ENCODE data around the gene BTN1A1. TPM values are rescaled to one million over a fixed set of nuclear protein-coding genes. Genes with fewer than 3 reads are reported as not detected.
"Not testable (repeated sequence)": the region's sequence is repeated elsewhere in the genome, so short reads cannot be mapped to it uniquely, and the experiment has no call there.

BTN1A1 gene
- polyA plus RNA-seq, 3 donors, result 0.14 to 0.23 (median 0.17) TPM

- DNase-seq (ENCODE audit: extremely low read depth in 1 of 11, low read depth in 9 of 11, low spot score in 4 of 11), result no peak
Observed at GRCh38 chr6:26531897-26532296, 31.8 kb downstream of the BTN1A1 start.

DNA sequence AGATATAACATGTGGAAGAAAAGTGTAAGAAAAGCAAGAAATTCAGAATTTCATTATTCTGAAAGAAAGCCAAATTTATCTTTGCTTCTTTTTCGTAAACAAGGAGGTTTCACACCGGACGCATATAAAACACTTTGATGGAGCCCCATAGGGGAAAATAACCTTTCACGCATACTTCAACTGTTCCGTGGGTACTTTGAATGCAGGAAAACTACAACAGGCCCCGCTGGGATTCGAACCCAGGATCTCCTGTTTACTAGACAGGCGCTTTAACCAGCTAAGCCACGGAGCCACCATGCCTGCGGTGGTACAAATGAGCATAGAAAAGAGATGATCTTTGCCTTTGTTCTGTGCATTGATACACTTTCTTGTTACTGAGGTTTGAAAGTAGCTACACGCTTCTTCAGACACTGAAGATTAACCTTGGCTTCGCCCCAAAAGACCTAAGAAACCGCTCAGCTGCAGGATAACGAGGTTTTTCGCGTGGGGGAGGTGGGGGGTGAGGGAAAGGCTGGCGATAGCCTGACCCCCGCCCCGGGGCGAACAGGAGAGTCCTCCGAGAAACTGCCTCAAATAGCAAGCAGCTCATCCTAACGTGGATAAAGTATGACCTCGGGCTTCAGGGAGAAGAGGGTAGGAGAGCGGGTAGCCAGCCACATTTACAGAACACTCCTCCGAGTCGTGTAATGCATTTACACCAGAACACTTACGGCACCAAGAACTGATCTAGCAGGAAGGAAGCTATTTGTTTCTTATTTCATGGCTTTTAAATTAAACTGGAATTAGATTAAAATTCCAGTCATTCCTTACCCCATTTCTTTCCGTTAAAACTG is 32.8 kb downstream of the BTN1A1 start:
- peak in 9 of 11 donors; percentile 78 to 92 (median 88) for DNase-seq (ENCODE audit: extremely low read depth in 1 of 11, low read depth in 9 of 11, low spot score in 4 of 11)

GRCh38 chr6:26533532-26533931 is 33.4 kb downstream of the BTN1A1 start:
- DNase-seq (ENCODE audit: extremely low read depth in 1 of 11, low read depth in 9 of 11, low spot score in 4 of 11), result no peak

GRCh38 chr6:26534681-26535465 is 34.8 kb downstream of the BTN1A1 start:
- peak in 1 of 11 donors; percentile 38 for DNase-seq (ENCODE audit: extremely low read depth in 1 of 11, low read depth in 9 of 11, low spot score in 4 of 11)

DNA sequence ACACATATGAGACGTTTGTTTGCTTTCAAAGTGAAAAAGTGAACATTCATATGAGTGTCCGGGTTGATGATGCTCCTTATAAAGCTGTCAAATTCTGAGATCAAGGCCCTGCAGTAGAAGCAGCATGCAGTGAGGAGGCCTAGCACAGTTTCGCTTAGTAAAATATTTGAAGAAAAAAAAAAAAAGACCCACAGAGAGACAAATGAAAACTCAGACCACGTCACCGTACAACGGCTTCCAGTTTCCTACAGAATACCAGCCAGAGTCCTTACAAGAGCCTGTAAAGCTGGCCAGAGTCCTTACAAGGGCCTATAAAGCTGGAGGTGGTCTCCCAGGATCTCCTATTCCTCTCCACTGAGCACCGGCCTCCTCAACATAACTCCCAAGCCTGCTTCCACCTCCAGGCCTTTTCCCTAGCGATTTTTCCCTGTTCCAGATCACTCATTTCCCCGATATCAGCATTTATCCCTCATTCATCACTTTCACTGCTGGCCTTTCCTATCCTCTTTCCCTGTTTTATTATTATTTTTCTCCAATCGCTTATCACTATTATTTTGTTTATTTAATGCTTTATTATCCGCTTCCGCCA is 36.6 kb downstream of the BTN1A1 start:
- peak in 2 of 11 donors; percentile 46 to 51 for DNase-seq (ENCODE audit: extremely low read depth in 1 of 11, low read depth in 9 of 11, low spot score in 4 of 11)

DNA sequence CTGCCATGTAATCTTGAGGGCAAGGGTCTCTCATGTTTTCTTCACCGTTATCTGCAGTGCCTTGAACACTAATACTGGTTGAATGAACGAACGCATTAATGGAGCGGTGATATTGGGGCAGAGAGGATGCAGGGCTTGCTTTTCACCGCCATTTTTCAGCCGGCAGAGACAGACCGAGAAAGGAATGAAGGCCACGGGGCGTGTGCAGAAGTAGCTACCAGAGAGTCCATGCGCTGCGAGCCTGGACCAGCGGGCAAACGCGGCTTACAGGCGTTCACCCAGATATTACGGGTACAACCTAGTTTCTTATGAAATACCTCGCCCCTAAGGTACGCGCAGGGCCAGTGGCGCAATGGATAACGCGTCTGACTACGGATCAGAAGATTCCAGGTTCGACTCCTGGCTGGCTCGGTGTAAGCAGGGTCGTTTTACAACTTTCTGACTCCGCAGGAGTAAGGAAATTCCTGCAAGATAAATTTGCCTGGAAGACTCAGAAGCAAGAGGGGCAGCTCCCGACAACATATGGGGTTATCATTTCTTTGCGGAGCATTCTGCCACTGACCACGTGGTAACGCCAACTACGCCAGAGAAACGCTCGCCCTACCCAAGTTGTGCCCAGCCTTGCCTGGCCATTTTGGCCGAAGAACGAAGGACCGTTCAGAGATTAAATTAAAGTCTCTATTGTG is 37.2 kb downstream of the BTN1A1 start:
- peak in 9 of 11 donors; percentile 82 to 93 (median 88) for DNase-seq (ENCODE audit: extremely low read depth in 1 of 11, low read depth in 9 of 11, low spot score in 4 of 11)

DNA sequence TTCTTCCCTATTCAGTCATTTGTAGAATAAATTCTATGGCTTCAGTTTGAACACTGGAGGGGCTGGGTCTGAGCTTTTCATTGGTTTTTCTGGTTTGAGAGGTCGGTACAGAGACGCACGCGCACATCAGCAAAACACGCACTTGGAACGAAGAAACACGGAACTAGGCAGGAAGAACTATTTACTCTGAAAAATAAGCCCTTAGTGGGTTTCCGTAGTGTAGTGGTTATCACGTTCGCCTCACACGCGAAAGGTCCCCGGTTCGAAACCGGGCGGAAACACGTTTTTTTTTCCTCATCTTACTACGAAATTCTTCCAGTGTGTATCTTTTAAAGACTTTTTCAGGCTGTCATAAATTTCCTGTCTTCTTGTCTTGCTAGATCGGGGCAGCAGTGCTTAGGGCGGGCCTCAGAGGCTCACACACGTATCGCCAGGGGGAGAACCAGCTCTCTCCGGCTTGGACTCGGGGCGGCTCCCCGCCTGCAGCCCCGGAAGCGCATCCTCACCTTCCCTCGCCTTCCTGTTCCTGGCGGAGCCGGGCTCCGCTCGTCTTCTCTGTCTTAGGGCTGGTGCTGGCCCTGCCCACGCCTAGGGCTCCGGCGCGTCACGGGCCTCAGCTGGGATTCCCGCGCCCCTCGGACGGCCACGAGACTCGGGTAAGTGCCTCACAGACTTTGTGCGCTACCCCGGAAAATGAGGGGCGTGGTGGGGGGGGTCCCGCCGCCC is 37.9 kb downstream of the BTN1A1 start, which contains the start of gene HMGN4:
TSS of gene HMGN4 (plus strand) at position 521 of the 726 bp plus-strand sequence. CDS start 6,841 bp downstream, outside the sequence.
- peak in 9 of 11 donors; percentile 84 to 97 (median 90) for DNase-seq (ENCODE audit: extremely low read depth in 1 of 11, low read depth in 9 of 11, low spot score in 4 of 11)

- DNase-seq (ENCODE audit: extremely low read depth in 1 of 11, low read depth in 9 of 11, low spot score in 4 of 11), result no peak
Observed at GRCh38 chr6:26538572-26538902, 38.4 kb downstream of the BTN1A1 start.

GRCh38 chr6:26539071-26539615 is 39.0 kb downstream of the BTN1A1 start:
- no peak for DNase-seq (ENCODE audit: extremely low read depth in 1 of 11, low read depth in 9 of 11, low spot score in 4 of 11)

DNA sequence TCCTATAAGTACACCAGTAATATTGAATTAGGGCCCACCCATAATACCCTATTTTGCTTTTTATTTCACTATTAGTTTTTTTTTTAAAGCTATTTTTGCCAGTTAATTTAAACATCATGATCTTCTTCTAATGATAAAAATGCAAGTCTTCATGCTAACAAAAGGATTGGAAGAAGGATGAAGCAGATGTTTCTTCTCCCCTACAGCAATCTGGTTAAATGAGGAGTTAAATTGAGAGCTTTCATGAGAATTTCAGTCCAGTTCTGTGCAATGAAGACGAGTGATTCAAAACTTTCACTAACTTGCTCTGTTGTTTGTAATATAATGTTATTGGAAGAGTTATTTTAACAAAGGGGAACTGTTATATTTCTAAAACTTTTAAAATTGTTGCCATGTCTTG is 41.5 kb downstream of the BTN1A1 start:
- no peak for DNase-seq (ENCODE audit: extremely low read depth in 1 of 11, low read depth in 9 of 11, low spot score in 4 of 11)

DNA sequence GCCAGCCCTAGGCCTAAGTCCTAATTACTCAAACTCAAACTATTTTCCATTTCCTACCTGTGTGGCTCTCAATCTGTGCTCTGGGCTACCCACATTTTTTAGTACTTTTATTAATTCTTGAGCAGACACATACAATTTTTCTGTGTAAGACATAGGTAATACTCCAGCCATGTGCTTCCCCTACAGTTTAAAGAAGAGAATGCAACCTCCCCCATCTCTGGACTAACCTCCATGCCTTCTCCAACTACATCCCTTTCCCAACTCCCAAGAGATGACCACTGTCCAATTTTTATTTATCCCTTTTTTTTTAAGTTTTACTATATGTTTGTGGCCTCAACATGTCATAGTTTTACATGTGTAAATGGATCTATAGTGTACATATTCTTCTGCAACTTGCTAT is 43.9 kb downstream of the BTN1A1 start:
- no peak for DNase-seq (ENCODE audit: extremely low read depth in 1 of 11, low read depth in 9 of 11, low spot score in 4 of 11)

DNA sequence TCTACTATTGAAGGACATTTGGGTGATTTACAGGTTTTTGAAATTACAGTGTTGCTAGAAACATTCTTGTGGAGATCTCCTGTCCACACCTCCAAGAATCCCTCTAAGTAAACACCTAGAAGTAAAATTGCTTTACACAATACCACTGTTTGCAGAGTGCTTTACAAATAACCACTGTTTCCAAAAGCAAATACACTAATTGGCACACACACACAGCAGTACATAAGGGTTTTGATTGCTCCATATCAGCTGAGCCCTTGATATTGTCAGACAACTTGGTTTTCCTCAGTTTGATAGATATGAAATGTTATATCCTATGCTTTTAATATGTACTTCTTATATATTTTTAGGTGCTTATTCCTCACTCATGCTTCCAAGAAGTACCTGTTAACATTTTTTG is 44.4 kb downstream of the BTN1A1 start:
- DNase-seq (ENCODE audit: extremely low read depth in 1 of 11, low read depth in 9 of 11, low spot score in 4 of 11), result no peak

DNA sequence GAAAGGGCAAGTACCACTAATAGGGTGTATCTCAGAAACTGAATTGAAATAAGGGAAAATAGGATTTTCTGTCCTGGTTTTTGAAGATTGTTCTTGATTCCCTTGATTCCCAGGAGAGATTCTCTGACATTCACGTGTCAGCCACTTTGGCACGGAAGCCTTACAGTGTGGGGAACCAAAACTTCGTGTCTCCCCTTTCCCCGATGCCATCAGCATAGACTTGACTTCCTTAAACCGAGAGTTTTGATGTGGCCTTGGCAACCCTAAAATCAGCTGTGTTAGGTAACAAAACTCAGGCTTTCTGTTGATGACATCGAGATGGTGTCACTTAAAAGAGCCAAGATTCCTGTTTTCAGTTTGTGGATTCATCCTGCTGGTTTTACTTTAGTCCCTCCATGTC is 45.5 kb downstream of the BTN1A1 start:
- no peak for DNase-seq (ENCODE audit: extremely low read depth in 1 of 11, low read depth in 9 of 11, low spot score in 4 of 11)

DNA sequence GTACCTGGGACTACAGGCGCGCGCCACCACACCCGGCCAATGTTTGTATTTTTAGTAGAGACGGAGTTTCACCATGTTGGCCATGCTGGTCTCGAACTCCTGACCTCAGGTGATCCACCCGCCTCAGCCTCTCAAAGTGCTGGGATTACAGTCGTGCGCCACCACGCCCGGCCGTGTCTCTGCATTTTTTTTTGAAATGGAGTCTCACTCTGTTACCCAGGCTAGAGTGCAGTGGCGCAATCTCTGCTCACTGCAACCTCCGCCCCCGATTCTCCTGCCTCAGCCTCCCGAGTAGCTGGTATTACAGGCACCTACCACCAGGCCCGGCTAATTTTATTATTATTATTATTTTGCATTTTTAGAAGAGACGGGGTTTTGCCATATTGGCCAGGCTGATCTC is 47.3 kb downstream of the BTN1A1 start:
- DNase-seq (ENCODE audit: extremely low read depth in 1 of 11, low read depth in 9 of 11, low spot score in 4 of 11), result not testable (repeated sequence)

DNA sequence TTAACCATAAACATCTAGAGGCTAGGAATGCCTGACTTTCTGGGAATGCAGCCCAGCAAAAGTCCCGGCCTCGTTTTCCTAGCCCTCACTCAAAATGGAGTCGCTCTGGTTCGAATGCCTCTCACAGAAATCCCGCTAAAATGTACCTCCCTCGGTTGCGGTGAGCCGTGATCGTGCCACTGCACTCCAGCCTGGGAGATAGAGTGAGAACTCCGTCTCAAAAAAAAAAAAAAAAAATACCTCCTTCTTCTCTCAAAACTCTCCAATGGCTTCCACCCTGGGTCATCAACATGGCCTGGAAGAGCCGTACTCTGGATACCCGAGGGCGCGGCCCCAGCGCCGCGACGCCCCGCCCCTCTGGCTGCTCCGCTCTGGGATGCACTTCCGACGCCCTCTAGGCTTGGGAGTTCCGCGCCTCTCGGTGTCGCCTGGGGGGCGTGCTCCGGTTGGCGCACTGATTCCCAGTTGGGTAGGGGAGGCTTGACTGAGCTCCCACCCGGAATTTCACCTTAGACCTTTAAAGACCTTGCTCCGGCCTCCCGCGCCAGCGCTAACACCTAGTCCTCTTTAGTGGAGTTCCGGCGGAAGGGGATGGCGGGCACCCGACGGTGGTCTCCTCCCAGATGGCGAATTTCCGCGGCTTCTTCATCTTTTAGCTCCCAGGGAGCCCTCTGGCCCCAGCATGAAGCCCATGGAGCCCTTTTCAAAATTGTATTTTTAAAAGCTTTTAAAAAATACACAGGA is 50.3 kb downstream of the BTN1A1 start:
- DNase-seq (ENCODE audit: extremely low read depth in 1 of 11, low read depth in 9 of 11, low spot score in 4 of 11), result peak in 2 of 11 donors; percentile 61 to 64

GRCh38 chr6:26552205-26552604 is 52.1 kb downstream of the BTN1A1 start:
- no peak for DNase-seq (ENCODE audit: extremely low read depth in 1 of 11, low read depth in 9 of 11, low spot score in 4 of 11)

- DNase-seq (ENCODE audit: extremely low read depth in 1 of 11, low read depth in 9 of 11, low spot score in 4 of 11), result no peak
Observed at GRCh38 chr6:26552640-26553188, 52.6 kb downstream of the BTN1A1 start.

Measured in renal cortex interstitium (tissue), 11 donors.